HG02884 (cell line): ENCODE measurements around the gene SLC26A1.
"Not testable (repeated sequence)": the region's sequence is repeated elsewhere in the genome, so short reads cannot be mapped to it uniquely, and the experiment has no call there.

Experiments
- ATAC-seq: cut with Tn5 transposase; IDR thresholded peaks from one replicate; pipeline ENCODE4 v1.9.1; 2021; ENCODE audit warnings: mild to moderate bottlenecking, moderate library complexity; ENCODE audit not compliant: unreplicated experiment

Gene SLC26A1

DNA sequence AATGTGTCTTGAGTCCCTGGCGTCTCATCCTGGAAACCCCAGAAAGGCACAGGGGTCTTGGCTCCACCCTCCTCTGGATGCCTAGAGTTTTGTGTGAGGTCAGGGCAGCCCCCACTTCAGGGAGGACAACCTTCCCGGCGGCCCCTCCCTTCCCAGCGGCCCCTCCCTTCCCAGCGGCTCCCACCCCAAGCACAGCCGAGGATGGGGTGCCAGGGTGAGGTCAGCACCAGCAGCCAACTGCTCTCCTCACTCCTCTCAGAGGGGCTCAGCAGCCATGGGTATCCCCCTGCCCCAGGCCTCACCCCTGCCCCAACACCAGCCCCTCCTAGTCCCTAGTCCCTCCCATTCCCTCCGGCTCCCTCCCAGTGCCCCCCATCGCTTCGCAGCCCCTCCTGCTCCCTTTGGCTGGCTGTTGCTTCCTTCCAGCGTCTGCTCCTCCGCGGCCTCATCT, 37.2 kb downstream of the SLC26A1 start:
- no peak for ATAC-seq

DNA sequence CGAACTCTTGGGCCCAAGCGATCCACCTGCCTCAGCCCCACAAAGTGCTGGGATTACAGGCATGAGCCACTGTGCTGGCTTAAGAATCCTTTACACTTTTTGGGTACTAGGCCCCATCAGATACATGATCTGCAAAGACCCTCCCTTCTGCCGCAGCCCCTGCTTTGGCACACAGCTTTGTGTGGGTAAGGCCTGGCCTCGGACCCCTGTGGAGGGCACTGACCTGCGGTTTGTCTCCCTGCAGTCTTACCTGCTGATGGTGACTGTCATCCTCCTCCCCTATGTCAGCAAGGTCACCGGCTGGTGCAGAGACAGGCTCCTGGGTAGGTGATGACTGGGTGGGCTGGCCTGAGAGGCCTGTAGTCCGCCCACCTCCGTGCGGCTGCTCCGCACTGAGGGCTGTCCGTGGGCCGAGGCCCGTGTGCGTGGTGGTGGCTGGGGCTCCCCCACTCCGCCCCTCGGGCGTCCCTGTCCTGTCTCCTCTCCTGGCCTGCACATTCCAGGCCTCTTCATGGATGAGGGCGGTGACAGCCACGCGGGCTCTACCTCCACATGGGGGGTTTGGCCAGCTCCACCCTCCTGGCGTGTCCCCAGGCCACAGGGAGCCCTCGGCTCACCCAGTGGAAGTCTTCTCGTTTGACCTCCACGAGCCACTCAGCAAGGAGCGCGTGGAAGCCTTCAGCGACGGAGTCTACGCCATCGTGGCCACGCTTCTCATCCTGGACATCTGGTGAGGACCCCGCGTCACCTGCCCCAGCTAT, 37.9 kb downstream of the SLC26A1 start:
- ATAC-seq = no peak

DNA sequence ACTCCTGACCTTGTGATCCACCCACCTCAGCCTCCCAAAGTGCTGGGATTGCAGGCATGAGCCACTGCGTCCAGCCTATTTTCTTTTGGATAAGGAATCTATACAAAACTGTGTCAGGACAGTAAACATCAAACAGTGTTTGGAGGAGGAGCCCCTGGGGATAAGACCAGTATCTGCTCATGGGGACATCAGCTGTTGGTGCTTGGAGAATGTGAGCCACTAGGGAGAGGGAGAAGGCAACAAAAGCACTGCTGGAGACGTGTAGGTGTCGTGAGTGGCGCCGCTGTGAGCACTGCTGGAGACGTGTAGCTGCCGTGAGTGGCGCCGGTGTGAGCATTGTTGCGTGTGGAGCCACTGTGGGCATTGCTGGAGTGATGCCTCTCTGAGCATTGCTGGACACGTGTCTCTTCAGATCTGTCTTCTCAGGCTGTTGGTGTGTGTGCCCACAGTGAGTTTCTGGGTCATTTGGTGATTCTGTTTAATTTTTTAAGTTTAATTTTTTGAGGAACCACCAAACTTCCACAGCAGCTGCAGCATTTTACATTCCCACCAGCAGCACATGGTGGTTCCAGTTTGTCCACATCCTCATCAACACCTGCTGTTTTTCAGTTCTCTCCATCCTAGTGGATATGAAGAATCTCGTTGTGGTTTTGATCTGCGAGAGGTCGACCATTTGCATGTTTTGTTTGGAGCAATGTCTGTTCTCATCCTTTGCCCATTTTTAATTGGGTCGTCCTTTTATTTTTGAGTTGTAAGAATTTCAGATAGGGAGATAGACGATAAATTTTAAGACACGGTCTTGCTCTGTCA, 38.8 kb downstream of the SLC26A1 start:
- ATAC-seq = no peak

DNA sequence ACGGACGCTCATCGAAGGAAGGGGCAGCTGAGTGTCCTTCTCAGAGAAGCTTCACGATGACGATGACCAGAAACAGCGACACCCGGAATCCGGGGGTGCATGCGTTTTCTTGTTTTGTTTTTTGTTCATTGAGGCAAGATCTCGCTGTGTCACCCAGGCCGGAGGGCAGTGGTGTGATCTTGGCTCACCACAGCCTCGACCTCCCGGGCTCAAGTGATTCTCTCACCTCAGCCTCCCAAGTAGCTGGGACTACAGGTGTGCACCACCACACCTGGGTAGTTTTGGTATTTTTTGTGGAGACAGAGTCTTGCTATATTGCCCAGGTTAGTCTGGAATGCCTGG, 39.7 kb downstream of the SLC26A1 start:
- no peak for ATAC-seq

DNA sequence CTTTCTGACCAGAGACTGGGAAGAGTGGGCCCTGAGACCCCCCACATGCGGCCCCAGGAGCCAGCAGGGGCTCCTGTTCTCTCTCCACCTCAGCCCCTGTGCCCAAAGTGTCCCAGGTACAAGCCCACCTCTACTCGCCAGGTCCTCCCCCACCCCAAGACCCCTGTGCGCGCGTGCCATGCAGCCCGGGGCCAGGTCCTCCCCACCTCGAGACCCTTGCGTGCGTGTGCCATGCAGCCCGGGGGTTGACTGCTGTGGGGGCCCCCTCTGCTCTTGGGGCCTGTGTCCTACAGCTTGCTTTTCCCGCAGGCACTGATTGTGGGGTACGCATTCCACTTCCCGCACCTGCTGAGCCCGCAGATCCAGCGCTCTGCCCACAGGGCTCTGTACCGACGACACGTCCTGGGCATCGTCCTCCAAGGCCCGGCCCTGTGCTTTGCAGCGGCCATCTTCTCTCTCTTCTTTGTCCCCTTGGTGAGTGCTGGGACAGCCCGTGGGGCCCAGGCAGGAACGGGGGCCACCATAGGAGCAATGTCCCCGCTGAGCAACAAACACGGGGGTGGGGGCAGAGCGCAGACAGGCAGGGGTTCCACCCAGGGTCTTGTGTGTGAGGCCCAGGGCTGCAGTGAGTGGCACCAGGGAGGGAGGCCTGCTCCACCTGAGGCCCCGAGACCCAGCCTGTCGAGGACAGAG, 40.2 kb downstream of the SLC26A1 start:
- no peak for ATAC-seq

DNA sequence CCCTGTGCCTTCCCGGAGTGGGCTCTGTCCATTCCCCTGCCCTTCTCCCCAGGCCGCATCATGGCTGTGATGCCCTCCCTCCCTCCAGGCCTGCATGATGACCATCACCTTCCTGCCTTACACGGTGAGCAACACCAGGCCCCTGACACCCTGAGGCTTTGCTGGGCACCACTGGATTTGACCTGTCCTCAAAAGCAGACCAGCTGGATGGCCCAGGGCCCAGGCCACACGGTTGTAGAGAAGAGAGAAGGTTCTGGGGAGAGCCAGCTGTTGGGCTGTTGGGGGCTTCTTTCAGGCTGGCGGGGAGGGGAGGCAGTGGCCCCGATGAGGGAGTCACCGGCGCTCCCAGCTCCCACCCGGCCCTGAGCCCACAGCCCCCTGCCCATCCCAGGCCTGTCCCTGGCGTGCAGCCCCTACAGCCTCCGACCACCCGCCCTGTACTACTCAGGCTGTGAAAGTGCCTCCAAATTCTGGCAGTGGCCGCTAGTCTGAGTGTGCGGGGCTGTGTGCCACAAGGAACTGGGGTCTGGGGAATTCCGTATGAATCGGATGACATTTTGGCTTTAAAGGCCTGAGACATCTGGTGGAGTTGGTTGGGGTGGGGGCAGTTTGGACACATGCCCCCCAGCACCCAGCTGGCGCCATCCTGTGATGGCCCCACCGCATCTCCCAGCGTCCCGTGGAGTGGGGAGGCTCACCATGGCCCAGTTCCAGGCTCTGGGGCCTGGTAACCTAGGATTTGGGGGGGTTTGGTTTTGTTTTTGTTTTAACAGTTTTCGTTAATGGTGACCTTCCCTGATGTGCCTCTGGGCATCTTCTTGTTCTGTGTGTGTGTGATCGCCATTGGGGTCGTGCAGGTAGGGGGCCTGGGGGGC, 41.4 kb downstream of the SLC26A1 start:
- no peak for ATAC-seq

DNA sequence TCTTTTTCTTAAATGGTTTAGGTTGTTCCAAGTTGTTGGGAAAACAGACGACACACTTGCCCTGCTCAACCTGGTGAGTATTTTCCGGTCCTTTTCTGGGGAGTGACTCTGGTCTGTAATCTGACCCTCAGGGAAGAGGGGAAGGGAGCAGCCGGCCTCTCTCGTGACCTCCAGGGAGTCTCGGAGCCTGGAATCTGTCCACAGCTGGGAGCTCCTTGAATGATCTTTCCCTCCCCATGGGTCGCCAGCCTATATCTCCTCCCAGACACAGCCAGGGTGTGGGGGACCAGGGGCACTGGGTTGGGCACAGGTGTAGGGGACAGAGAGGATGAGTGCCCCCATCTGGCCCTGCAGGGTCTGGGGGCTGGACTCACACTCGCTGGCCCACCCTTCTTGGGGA, 42.0 kb downstream of the SLC26A1 start:
- no peak for ATAC-seq

DNA sequence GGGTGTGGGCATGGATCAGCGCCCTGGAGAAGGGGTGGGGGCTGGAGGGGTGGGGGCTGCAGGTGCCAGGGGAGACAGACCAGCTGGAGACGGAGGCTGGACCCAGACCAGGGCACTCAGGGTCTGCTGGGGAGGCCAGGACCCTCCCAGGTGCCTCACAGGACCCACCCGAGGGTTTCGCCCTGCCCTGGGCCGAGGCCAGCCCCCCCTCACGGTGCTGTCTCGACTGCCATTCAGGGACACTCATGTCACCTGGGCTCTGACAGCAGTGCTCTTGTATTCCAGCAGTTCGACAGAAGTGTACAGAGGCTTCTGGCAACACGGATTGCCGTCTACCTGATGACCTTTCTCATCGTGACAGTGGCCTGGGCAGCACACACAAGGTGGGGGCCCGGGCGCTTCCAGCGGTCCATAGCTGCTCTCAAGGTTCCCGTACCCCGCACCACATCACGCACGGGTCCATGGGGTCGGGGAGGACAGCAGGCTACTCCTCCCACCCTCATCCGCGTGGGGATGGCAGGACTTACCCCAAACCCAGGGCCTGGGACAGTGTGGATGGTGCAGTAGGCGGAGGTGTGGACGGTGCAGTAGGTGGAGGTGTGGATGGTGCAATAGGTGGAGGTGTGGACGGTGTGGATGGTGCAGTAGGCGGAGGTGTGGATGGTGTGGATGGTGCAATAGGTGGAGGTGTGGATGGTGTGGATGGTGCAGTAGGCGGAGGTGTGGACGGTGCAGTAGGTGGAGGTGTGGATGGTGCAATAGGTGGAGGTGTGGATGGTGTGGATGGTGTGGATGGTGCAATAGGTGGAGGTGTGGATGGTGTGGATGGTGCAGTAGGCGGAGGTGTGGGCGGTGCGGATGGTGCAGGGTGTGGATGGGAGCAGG, 42.8 kb downstream of the SLC26A1 start:
- ATAC-seq = no peak

DNA sequence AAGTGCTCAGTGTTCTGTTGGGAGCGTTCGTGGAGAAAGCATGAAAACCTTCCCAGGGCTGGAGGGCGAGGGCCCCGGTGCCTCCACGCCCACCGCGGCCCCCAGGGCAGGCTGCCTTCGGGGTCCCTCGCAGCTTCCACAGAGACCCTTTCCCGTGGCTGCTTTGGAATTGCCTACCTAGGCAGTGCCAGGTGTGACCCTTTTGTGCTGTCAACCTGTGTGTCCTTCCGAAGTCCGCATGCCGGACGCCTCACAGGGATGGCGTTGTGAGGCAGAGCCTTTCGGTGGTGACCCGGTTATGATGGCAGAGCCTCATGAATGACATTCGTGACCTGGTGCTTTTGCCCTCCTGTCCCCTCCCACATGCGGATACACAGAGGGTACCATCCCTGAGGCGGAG, 43.5 kb downstream of the SLC26A1 start:
- no peak for ATAC-seq

DNA sequence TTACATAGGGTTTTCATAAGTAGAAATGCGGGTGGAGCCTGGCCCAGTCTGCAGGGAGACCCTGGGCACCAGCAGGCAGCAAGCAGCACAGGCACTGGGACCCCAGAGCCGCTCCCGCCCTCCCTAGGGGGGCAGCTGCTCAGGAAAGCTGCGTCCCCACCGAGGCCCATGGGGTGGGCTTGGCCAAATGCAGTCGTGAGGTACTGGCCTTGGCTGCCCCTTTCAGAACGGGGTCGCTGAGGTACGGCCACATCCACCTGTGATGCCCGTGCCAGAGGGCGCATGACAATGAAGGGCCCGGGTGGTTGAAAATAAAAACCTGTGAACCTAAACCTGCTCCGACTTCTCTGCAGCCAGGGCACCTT, 44.3 kb downstream of the SLC26A1 start:
- no peak for ATAC-seq

DNA sequence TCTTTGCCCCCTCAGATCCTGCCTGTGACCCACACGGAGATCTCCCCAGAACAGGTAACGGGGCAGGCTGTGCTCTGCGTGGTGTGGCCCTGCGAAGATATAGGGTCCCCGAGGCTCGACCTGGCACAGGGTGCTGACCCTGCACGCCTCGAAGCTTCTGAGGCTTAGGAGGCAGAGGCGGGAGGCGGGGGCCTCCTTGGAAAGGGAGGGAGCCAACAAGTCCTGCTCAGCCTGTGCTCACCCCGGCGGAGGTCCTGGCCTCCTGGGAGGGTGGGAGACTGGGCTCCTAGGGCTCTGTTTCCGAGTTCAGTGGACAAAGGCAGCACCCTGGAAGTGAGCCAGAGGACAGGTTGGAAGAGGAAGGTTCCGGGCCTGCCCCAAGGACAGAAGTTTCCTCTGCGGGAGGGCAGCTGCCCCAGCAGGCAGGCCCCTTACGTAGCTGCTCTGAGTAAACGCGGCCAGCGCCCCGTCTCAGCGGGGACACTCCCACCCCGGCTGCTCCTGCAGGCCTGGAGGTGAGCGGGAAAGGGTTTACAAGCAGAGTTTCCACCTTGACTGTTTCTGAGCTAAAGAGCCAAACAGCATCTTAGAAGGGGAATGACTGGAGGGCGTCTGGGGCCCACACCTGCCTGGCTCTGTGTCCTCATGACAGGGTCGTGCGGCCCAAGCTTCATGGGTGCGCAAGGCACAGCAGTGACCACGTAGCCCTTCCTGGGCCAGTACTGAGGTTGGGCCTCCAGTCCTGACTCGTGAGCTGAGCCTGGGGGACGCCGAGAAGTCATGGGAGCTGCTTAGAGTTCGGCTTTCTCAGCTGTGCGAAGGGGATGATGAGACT, 44.9 kb downstream of the SLC26A1 start:
- no peak for ATAC-seq

DNA sequence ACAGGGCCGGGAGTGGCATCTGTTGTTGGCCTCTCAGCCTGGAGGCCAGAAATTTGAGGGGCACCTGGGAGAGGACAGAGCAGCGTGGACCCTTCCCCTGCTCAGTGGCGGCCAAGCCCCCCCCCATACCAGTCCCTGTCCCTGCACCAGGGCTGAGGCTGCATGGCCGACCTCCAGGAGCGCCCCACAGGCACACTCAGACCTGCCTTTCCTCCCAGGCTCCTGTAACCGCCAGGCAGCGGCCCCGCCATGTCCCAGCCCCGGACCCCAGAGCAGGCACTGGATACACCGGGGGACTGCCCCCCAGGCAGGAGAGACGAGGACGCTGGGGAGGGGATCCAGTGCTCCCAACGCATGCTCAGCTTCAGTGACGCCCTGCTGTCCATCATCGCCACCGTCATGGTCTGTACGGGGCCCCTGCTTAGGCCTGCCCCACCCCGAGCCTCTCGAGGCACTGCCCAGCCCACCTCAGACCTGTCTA, 45.7 kb downstream of the SLC26A1 start:
- ATAC-seq = no peak

DNA sequence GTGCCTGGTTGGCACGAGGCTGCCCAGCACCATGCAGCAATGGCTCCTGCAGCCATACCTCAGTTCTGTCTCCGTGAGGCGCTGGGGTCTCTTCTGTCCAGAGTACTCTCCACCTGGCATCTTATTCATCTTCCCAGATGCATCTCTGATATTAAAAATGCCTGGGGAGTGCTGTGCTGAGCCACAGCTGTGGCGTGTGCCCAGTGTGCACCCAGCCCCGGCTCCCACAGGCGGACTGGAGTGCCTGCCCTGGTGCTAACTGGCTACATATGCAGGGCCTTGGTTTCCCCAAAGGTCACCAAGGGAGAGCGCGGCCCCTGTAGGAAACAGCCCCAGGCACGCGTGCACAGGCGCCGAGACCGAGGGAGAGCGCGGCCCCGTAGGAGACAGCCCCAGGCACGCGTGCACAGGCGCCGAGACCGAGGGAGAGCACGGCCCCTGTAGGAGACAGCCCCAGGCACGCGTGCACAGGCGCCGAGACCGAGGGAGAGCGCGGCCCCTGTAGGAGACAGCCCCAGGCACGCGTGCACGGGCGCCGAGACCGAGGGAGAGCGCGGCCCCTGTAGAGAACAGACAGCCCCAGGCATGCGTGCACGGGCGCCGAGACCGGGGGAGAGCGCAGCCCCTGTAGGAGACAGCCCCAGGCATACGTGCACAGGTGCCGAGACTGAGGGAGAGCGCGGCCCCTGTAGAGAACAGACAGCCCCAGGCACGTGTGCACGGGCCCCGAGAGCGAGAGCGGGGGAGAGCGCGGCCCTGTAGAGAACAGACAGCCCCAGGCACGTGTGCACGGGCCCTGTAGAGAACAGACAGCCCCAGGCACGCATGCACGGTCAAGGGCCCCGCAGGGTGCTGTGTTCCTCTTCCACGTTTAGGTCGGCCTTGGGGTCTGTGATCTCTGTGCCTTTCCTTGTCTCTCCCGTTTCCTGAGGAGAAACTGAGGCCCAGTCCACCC, 46.4 kb downstream of the SLC26A1 start:
- ATAC-seq = no peak

DNA sequence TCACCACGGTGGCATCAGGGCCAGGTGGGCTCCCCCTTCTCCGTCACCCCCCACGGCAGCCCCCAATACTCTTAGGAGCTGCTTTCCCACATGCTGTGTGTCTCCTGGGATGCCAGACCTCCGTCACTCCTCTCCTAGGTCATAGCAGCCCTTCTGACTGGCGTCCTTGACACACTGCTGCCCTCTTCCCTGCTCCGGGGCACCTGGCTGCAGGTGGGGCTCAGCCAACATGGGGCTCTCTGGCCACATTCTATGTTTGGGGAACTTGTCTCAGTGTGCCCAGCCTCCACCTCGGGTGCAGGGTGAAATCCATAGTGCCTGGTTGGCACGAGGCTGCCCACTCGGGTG, 47.1 kb downstream of the SLC26A1 start:
- no peak for ATAC-seq

DNA sequence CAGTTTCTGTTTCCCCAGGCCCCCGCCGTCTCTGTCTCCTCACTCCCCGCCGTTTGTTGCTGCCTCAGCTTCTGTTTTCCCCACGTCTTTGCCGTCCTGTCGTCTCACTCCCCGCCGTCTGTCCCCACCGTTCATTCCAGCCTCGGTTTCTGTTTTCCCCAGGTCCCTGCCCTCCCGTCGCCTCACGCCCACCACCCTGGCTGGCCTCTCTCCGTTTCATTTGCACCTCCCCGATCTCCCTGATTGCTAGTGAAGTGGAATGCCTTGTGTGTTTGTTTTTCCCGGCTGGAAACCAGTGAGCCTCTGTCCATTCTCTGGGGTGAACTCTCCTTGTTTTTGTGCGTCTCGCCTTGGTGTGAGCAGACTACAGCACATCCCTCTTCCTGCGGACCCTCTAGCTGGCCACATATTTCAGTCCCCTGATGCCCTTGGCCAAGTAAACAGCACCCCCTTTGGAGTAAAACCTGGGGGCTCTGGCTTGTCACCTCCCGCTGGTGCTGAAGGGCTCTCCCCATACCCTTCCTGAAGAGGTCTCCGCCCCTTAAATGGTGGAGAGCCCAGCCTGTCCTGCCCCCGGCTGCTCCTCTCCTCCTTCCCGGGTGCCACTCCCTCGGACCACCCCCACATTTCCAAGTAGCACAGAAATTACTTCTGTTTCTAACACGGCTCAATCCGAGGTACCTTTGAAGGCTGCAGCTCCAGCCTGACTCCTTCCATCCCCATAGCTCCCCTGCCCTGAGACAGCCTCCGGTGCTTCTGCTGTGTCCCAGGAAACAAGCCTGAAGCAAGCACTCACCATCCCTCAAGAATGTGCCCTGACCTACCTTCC, 47.7 kb downstream of the SLC26A1 start:
- ATAC-seq = no peak

DNA sequence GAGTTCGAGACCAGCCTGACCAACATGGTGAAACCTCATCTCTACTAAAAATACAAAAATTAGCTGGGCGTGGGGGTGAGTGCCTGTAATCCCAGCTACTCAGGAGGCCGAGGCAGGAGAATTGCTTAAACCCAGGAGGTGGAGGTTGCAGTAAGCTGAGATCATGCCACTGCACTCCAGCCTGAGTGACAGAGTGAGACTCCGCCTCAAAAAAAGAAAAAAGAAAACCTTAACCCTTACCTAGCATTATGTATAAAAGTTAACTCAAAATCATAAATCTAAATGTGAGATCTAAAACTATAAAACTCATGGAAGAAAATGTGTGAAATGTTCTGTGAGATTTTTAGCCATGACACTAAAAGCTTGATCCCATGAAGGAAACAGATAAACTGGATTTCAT, 53.7 kb downstream of the SLC26A1 start:
- ATAC-seq = not testable (repeated sequence)
